Measurements from ENCODE around the gene EIF4E.

The EIF4E gene

GRCh38 chr4:98966926-98967325, 38.0 kb upstream of the EIF4E start:
- no peak overlapping the region for H2AK5ac ChIP-seq (ENCODE audit: low read length)
- no peak overlapping the region for H4K8ac ChIP-seq (ENCODE audit: low read depth, low read length)
- H3K27me3 ChIP-seq (ENCODE audit: insufficient read depth, low read length, poor library complexity) = no peaks in the 10 kb centered on the region
- H3K4me1 ChIP-seq (ENCODE audit: control insufficient read depth, low read depth, low read length) = no peaks in the 10 kb centered on the region
- no peak overlapping the region for H3K18ac ChIP-seq (ENCODE audit: low read length)
- H2BK5ac ChIP-seq (ENCODE audit: low read length) = no peak overlapping the region
- no peak overlapping the region for H3K56ac ChIP-seq (ENCODE audit: low read length)
- no peak overlapping the region for H3K23ac ChIP-seq (ENCODE audit: low read length)
- H3K79me1 ChIP-seq (ENCODE audit: low read length) = no peaks in the 10 kb centered on the region
- H3K27ac ChIP-seq (ENCODE audit: low read depth, low read length) = no peak overlapping the region
- WGBS (ENCODE audit: extremely low coverage, insufficient coverage, low lambda C conversion rate) = no CpG with 5 or more reads among the region's 3 CpGs
- no peak overlapping the region for H3K9ac ChIP-seq (ENCODE audit: low read length)
- H3K4ac ChIP-seq (ENCODE audit: low read depth, low read length) = no peak overlapping the region
- no peak overlapping the region for H2BK120ac ChIP-seq (ENCODE audit: low read depth, low read length)
- no peak overlapping the region for H3K4me2 ChIP-seq (ENCODE audit: low read length)
- no peak overlapping the region for H4K5ac ChIP-seq (ENCODE audit: low read length)
- no peak overlapping the region for H3K4me3 ChIP-seq (ENCODE audit: low read length)
- H3K79me2 ChIP-seq (ENCODE audit: control insufficient read depth, insufficient read depth, low read length) = no peaks in the 10 kb centered on the region
- no peak for DNase-seq
- no peaks in the 10 kb centered on the region for H3K36me3 ChIP-seq (ENCODE audit: control insufficient read depth, insufficient read depth, low read length)
- H2BK15ac ChIP-seq (replicated peaks; ENCODE audit: low read depth) = no peak overlapping the region

GRCh38 chr4:98963538-98964433, 34.9 kb upstream of the EIF4E start:
- Histone ChIP-seq H3K4ac (ENCODE audit: low read depth, low read length) (no peak overlapping the region), H2AK5ac (ENCODE audit: low read length) (no peak overlapping the region), H2BK120ac (ENCODE audit: low read depth, low read length) (no peak overlapping the region), H2BK15ac (replicated peaks; ENCODE audit: low read depth) (no peak overlapping the region), H3K4me1 (ENCODE audit: control insufficient read depth, low read depth, low read length) (no peaks in the 10 kb centered on the region), H2BK5ac (ENCODE audit: low read length) (no peak overlapping the region), H4K8ac (ENCODE audit: low read depth, low read length) (no peak overlapping the region), H3K79me1 (ENCODE audit: low read length) (no peaks in the 10 kb centered on the region), H3K23ac (ENCODE audit: low read length) (no peak overlapping the region), H3K4me3 (ENCODE audit: low read length) (no peak overlapping the region), H3K27ac (ENCODE audit: low read depth, low read length) (no peak overlapping the region), H3K27me3 (ENCODE audit: insufficient read depth, low read length, poor library complexity) (no peaks in the 10 kb centered on the region), H3K9ac (ENCODE audit: low read length) (no peak overlapping the region), H3K79me2 (ENCODE audit: control insufficient read depth, insufficient read depth, low read length) (no peaks in the 10 kb centered on the region), H3K4me2 (ENCODE audit: low read length) (no peak overlapping the region), H4K5ac (ENCODE audit: low read length) (no peak overlapping the region), H3K36me3 (ENCODE audit: control insufficient read depth, insufficient read depth, low read length) (no peaks in the 10 kb centered on the region), H3K18ac (ENCODE audit: low read length) (no peak overlapping the region), H3K56ac (ENCODE audit: low read length) (no peak overlapping the region)
- no peak for DNase-seq
- no CpG with 5 or more reads among the region's 5 CpGs for WGBS (ENCODE audit: extremely low coverage, insufficient coverage, low lambda C conversion rate)

- Histone ChIP-seq H2BK5ac (ENCODE audit: low read length) (no peak overlapping the region), H3K56ac (ENCODE audit: low read length) (no peak overlapping the region), H3K36me3 (ENCODE audit: control insufficient read depth, insufficient read depth, low read length) (no peaks in the 10 kb centered on the region), H2BK120ac (ENCODE audit: low read depth, low read length) (no peak overlapping the region), H3K27me3 (ENCODE audit: insufficient read depth, low read length, poor library complexity) (no peaks in the 10 kb centered on the region), H3K79me1 (ENCODE audit: low read length) (no peaks in the 10 kb centered on the region), H4K5ac (ENCODE audit: low read length) (no peak overlapping the region), H2AK5ac (ENCODE audit: low read length) (no peak overlapping the region), H3K4me3 (ENCODE audit: low read length) (no peak overlapping the region), H3K9ac (ENCODE audit: low read length) (no peak overlapping the region), H3K27ac (ENCODE audit: low read depth, low read length) (no peak overlapping the region), H2BK15ac (replicated peaks; ENCODE audit: low read depth) (no peak overlapping the region), H3K23ac (ENCODE audit: low read length) (no peak overlapping the region), H3K4me2 (ENCODE audit: low read length) (no peak overlapping the region), H3K18ac (ENCODE audit: low read length) (no peak overlapping the region), H3K4ac (ENCODE audit: low read depth, low read length) (no peak overlapping the region), H3K4me1 (ENCODE audit: control insufficient read depth, low read depth, low read length) (no peaks in the 10 kb centered on the region), H3K79me2 (ENCODE audit: control insufficient read depth, insufficient read depth, low read length) (no peaks in the 10 kb centered on the region), H4K8ac (ENCODE audit: low read depth, low read length) (no peak overlapping the region)
- DNase-seq = no peak
- WGBS (ENCODE audit: extremely low coverage, insufficient coverage, low lambda C conversion rate) = no CpG with 5 or more reads among the region's 2 CpGs
Observed at GRCh38 chr4:98961770-98962169, 32.8 kb upstream of the EIF4E start.

GRCh38 chr4:98959411-98959810, 30.5 kb upstream of the EIF4E start:
- Histone ChIP-seq H3K9ac (ENCODE audit: low read length) (no peak overlapping the region), H2AK5ac (ENCODE audit: low read length) (no peak overlapping the region), H3K27ac (ENCODE audit: low read depth, low read length) (no peak overlapping the region)

GRCh38 chr4:98958065-98958464, 29.1 kb upstream of the EIF4E start:
- Histone ChIP-seq H3K79me2 (ENCODE audit: control insufficient read depth, insufficient read depth, low read length) (no peaks in the 10 kb centered on the region), H3K56ac (ENCODE audit: low read length) (no peak overlapping the region), H4K8ac (ENCODE audit: low read depth, low read length) (no peak overlapping the region), H2AK5ac (ENCODE audit: low read length) (no peak overlapping the region), H2BK5ac (ENCODE audit: low read length) (no peak overlapping the region), H3K9ac (ENCODE audit: low read length) (no peak overlapping the region), H3K27ac (ENCODE audit: low read depth, low read length) (no peak overlapping the region), H3K23ac (ENCODE audit: low read length) (no peak overlapping the region), H3K18ac (ENCODE audit: low read length) (no peak overlapping the region), H2BK15ac (replicated peaks; ENCODE audit: low read depth) (no peak overlapping the region), H2BK120ac (ENCODE audit: low read depth, low read length) (no peak overlapping the region), H3K4me3 (ENCODE audit: low read length) (no peak overlapping the region), H3K4me1 (ENCODE audit: control insufficient read depth, low read depth, low read length) (no peaks in the 10 kb centered on the region), H3K36me3 (ENCODE audit: control insufficient read depth, insufficient read depth, low read length) (no peaks in the 10 kb centered on the region), H3K4me2 (ENCODE audit: low read length) (no peak overlapping the region), H3K79me1 (ENCODE audit: low read length) (no peaks in the 10 kb centered on the region), H4K5ac (ENCODE audit: low read length) (no peak overlapping the region), H3K27me3 (ENCODE audit: insufficient read depth, low read length, poor library complexity) (no peaks in the 10 kb centered on the region), H3K4ac (ENCODE audit: low read depth, low read length) (no peak overlapping the region)
- WGBS (ENCODE audit: extremely low coverage, insufficient coverage, low lambda C conversion rate) = no CpG with 5 or more reads among the region's 2 CpGs
- DNase-seq = no peak

More at GRCh38 chr4:98959411-98959810, 30.5 kb upstream of the EIF4E start:
- H3K4ac ChIP-seq (ENCODE audit: low read depth, low read length) = no peak overlapping the region
- DNase-seq = no peak
- no CpG with 5 or more reads among the region's 2 CpGs for WGBS (ENCODE audit: extremely low coverage, insufficient coverage, low lambda C conversion rate)
- no peak overlapping the region for H3K4me3 ChIP-seq (ENCODE audit: low read length)
- no peak overlapping the region for H3K4me2 ChIP-seq (ENCODE audit: low read length)
- H3K79me1 ChIP-seq (ENCODE audit: low read length) = no peaks in the 10 kb centered on the region
- no peaks in the 10 kb centered on the region for H3K36me3 ChIP-seq (ENCODE audit: control insufficient read depth, insufficient read depth, low read length)
- no peak overlapping the region for H3K18ac ChIP-seq (ENCODE audit: low read length)
- H3K23ac ChIP-seq (ENCODE audit: low read length) = no peak overlapping the region
- H2BK15ac ChIP-seq (replicated peaks; ENCODE audit: low read depth) = no peak overlapping the region
- H4K5ac ChIP-seq (ENCODE audit: low read length) = no peak overlapping the region
- no peaks in the 10 kb centered on the region for H3K79me2 ChIP-seq (ENCODE audit: control insufficient read depth, insufficient read depth, low read length)
- H3K4me1 ChIP-seq (ENCODE audit: control insufficient read depth, low read depth, low read length) = no peaks in the 10 kb centered on the region
- no peak overlapping the region for H2BK120ac ChIP-seq (ENCODE audit: low read depth, low read length)
- H3K27me3 ChIP-seq (ENCODE audit: insufficient read depth, low read length, poor library complexity) = no peaks in the 10 kb centered on the region
- H4K8ac ChIP-seq (ENCODE audit: low read depth, low read length) = no peak overlapping the region
- no peak overlapping the region for H2BK5ac ChIP-seq (ENCODE audit: low read length)
- no peak overlapping the region for H3K56ac ChIP-seq (ENCODE audit: low read length)

GRCh38 chr4:98955229-98955628, 26.3 kb upstream of the EIF4E start:
- H3K4me1 ChIP-seq (ENCODE audit: control insufficient read depth, low read depth, low read length) = no peaks in the 10 kb centered on the region
- H3K9ac ChIP-seq (ENCODE audit: low read length) = no peak overlapping the region
- H3K23ac ChIP-seq (ENCODE audit: low read length) = no peak overlapping the region
- no peak overlapping the region for H3K56ac ChIP-seq (ENCODE audit: low read length)
- no peak overlapping the region for H3K18ac ChIP-seq (ENCODE audit: low read length)
- H3K36me3 ChIP-seq (ENCODE audit: control insufficient read depth, insufficient read depth, low read length) = no peaks in the 10 kb centered on the region
- no peak for DNase-seq
- no peak overlapping the region for H2BK120ac ChIP-seq (ENCODE audit: low read depth, low read length)
- no peaks in the 10 kb centered on the region for H3K79me2 ChIP-seq (ENCODE audit: control insufficient read depth, insufficient read depth, low read length)
- no peak overlapping the region for H3K4me2 ChIP-seq (ENCODE audit: low read length)
- no peaks in the 10 kb centered on the region for H3K79me1 ChIP-seq (ENCODE audit: low read length)
- no CpG with 5 or more reads among the region's 6 CpGs for WGBS (ENCODE audit: extremely low coverage, insufficient coverage, low lambda C conversion rate)
- no peak overlapping the region for H2BK15ac ChIP-seq (replicated peaks; ENCODE audit: low read depth)
- no peak overlapping the region for H3K4ac ChIP-seq (ENCODE audit: low read depth, low read length)
- H3K4me3 ChIP-seq (ENCODE audit: low read length) = no peak overlapping the region
- H3K27me3 ChIP-seq (ENCODE audit: insufficient read depth, low read length, poor library complexity) = no peaks in the 10 kb centered on the region
- no peak overlapping the region for H2BK5ac ChIP-seq (ENCODE audit: low read length)
- no peak overlapping the region for H2AK5ac ChIP-seq (ENCODE audit: low read length)
- no peak overlapping the region for H4K8ac ChIP-seq (ENCODE audit: low read depth, low read length)
- H3K27ac ChIP-seq (ENCODE audit: low read depth, low read length) = no peak overlapping the region
- no peak overlapping the region for H4K5ac ChIP-seq (ENCODE audit: low read length)

Data from mesendoderm (in vitro differentiated cells).